Aorta (tissue), 5 donors: ENCODE results near the gene ANGPTL7. TPM values are rescaled to one million over a fixed set of nuclear protein-coding genes. Genes with fewer than 3 reads are reported as not detected.

Source experiments
- ATAC-seq: fragments of 200-7000 bp; cut with Tn5 transposase; one replicate; pipeline ENCODE4 v1.9.1; 2022; ENCODE audit warnings: moderate library complexity; ENCODE audit not compliant: low FRiP score
- DNase-seq, 2 donors: peaks; one replicate each; pipeline ENCODE4 v3.0.0-alpha.2; 2020
- H3K27ac ChIP-seq, 2 donors: one replicate each; pipeline ENCODE4 v1.5.1; 2013; ENCODE audit warnings: low read length in 2 of 2, mild to moderate bottlenecking in 2 of 2, moderate library complexity in 2 of 2, control low read depth in 1 of 2, inconsistent platforms in 1 of 2, low read depth in 1 of 2
- H3K27me3 ChIP-seq, 2 donors: one replicate each; pipeline ENCODE4 v1.6.1; 2013; ENCODE audit warnings: control low read depth in 1 of 2, low read length in 1 of 2, mild to moderate bottlenecking in 1 of 2, moderate library complexity in 1 of 2; ENCODE audit not compliant: insufficient read depth in 2 of 2, control insufficient read depth in 1 of 2
- H3K36me3 ChIP-seq, 2 donors: one replicate each; pipeline ENCODE4 v1.6.1; 2013; ENCODE audit warnings: control low read depth in 1 of 2, low read length in 1 of 2, mild to moderate bottlenecking in 1 of 2; ENCODE audit not compliant: insufficient read depth in 2 of 2, control insufficient read depth in 1 of 2
- H3K4me1 ChIP-seq, 2 donors: one replicate each; pipeline ENCODE4 v1.6.1; 2013; ENCODE audit warnings: low read length in 2 of 2, control low read depth in 1 of 2, mild to moderate bottlenecking in 1 of 2, moderate library complexity in 1 of 2; ENCODE audit not compliant: insufficient read depth in 2 of 2, control insufficient read depth in 1 of 2
- H3K4me3 ChIP-seq, 2 donors: one replicate each; pipeline ENCODE4 v1.5.1; 2013; ENCODE audit warnings: low read length in 2 of 2, control low read depth in 1 of 2, mild to moderate bottlenecking in 1 of 2
- H3K9me3 ChIP-seq: one replicate; pipeline ENCODE4 v1.6.1; 2013; ENCODE audit warnings: mild to moderate bottlenecking, low read length; ENCODE audit not compliant: control insufficient read depth
- WGBS, 2 donors: extraction: QIAGEN DNeasy Blood & Tissue Kit; methylation state at CpG; one replicate each; pipeline ENCODE4 v1.1.7; 2013; 5-methylcytosine and 5-hydroxymethylcytosine counted together
- intact Hi-C, 2 donors: fragments of 100-400 bp; cut with DNase I; formaldehyde crosslinking; loops; one replicate each; pipeline versions ENCODE4 v1.14.2 to v1.15.0; 2022
- polyA plus RNA-seq, 2 donors: library from polyadenylated mRNA; stranded (reverse); fragments of 200-250 nt; gene quantifications; one replicate each; pipeline ENCODE4 v1.2.3, GENCODE V29; 2013
- total RNA-seq, 2 donors: library from RNA; stranded (reverse); fragmentation: NEBNext Ultra II Directional; extraction: Animal tissue kit (Norgen Biotek cat#: 25700); gene quantifications; one replicate each; pipeline ENCODE4 v1.2.1, GENCODE V29; 2021
- donor health status: healthy with polysubstance abuse.
- donor health status: Bipolar disorder and iron deficiency.
- donor health status: DM: no; HTN: no; CAD: no.
- donor health status: DM: no; HTN: no; CAD: no.
- donor health status: DM: yes; HTN: yes; CAD: no.

Gene ANGPTL7
- total and polyA plus RNA-seq, 4 donors = 7.1 to 19.1 (median 10.8) TPM; not detected in 1

GRCh38 chr1:11227106-11228077, 38.2 kb downstream of the ANGPTL7 start:
- WGBS, 2 donors = 88 to 90% methylated on average over 10 of the region's 10 CpGs
- peaks cover 2 to 15% of the 10 kb centered on the region in 2 donors for H3K36me3 ChIP-seq
- no peak for ATAC-seq

DNA sequence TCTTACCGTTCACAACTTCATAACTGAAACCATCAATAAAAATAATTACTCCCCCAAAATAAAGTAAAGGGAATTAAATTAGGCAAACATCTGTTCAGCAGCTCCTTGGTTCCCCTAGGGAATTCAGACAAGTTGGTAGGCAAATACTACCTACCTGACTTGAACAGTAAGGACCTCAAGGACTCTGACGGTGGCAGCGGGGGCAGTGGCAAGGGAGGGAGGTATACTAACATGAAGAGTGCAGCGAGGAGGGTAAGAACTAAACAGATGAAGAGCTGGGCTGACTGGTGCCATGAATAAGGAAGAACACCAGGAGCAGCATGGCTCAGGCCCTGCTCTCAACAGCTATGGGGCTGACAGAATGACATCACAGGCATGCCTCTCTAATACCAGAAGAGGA, 40.0 kb downstream of the ANGPTL7 start:
- H3K9me3 ChIP-seq = no peaks in the 10 kb centered on the region
- WGBS, 2 donors = 90 to 96% methylated on average over 4 of the region's 4 CpGs
- no peak overlapping the region for H3K4me3 ChIP-seq
- intact Hi-C loops = no loop called here
- no peak overlapping the region for H3K27ac ChIP-seq
- ATAC-seq = no peak
- H3K27me3 ChIP-seq = no peaks in the 10 kb centered on the region
- H3K36me3 ChIP-seq = peaks cover 6 to 20% of the 10 kb centered on the region in 2 donors
- DNase-seq = no peak
- H3K4me1 ChIP-seq = no peaks in the 10 kb centered on the region

More at GRCh38 chr1:11227106-11228077, 38.2 kb downstream of the ANGPTL7 start:
- H3K9me3 ChIP-seq = no peaks in the 10 kb centered on the region
- DNase-seq = no peak
- no peak overlapping the region for H3K4me3 ChIP-seq
- intact Hi-C loops = no loop called here
- no peaks in the 10 kb centered on the region for H3K27me3 ChIP-seq
- no peaks in the 10 kb centered on the region for H3K4me1 ChIP-seq
- H3K27ac ChIP-seq = no peak overlapping the region

- DNase-seq = no peak
- intact Hi-C loops = no loop called here
- no peak for ATAC-seq
- Histone ChIP-seq H3K27me3 (no peaks in the 10 kb centered on the region), H3K4me3 (no peak overlapping the region), H3K27ac (no peak overlapping the region), H3K36me3 (peaks cover 7 to 32% of the 10 kb centered on the region in 2 donors), H3K9me3 (no peaks in the 10 kb centered on the region), H3K4me1 (no peaks in the 10 kb centered on the region)
- 93 to 98% methylated on average over 2 of the region's 2 CpGs for WGBS, 2 donors
Observed at GRCh38 chr1:11233208-11233607, 44.1 kb downstream of the ANGPTL7 start.

DNA sequence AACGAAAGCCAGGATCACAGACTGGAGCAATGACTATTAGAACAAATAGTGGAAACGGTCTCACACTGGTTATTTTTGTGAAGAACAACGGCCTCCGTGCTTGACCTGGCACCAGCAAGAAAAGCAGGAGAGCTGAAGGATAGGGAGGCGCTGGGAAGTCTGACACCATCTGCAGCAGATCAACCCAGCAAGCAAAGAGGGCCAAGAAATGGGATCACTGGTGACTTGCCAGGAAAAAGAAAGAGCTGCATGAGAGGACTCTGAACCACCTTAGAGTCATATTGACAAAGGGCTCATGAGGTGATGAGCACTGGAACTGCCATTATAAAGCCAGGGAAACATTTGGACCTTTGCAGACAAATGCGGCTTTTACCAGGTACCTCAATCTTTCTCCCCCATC, 48.2 kb downstream of the ANGPTL7 start:
- DNase-seq (no peak), ATAC-seq (no peak)
- H3K27me3 ChIP-seq = no peaks in the 10 kb centered on the region
- no peak overlapping the region for H3K27ac ChIP-seq
- H3K36me3 ChIP-seq = peaks cover 5 to 23% of the 10 kb centered on the region in 2 donors
- H3K4me3 ChIP-seq = no peak overlapping the region
- H3K9me3 ChIP-seq = no peaks in the 10 kb centered on the region
- intact Hi-C loops = no loop called here
- no peaks in the 10 kb centered on the region for H3K4me1 ChIP-seq
- 61 to 64% methylated on average over 6 of the region's 6 CpGs for WGBS, 2 donors

- H3K4me1 ChIP-seq = no peaks in the 10 kb centered on the region
- H3K4me3 ChIP-seq = no peak overlapping the region
- no peaks in the 10 kb centered on the region for H3K27me3 ChIP-seq
- H3K27ac ChIP-seq = no peak overlapping the region
- H3K9me3 ChIP-seq = no peaks in the 10 kb centered on the region
- WGBS, 2 donors = 92 to 93% methylated on average over 7 of the region's 7 CpGs
- H3K36me3 ChIP-seq = peaks cover 5 to 25% of the 10 kb centered on the region in 2 donors
- ATAC-seq = no peak
- no peak for DNase-seq
- intact Hi-C loops = no loop called here
Observed at GRCh38 chr1:11238311-11238710, 49.2 kb downstream of the ANGPTL7 start.

GRCh38 chr1:11245248-11245647, 56.1 kb downstream of the ANGPTL7 start:
- H3K27ac ChIP-seq = no peak overlapping the region
- intact Hi-C loops = no loop called here
- no peak for ATAC-seq
- H3K4me1 ChIP-seq = no peaks in the 10 kb centered on the region
- H3K9me3 ChIP-seq = no peaks in the 10 kb centered on the region
- peaks cover 6 to 11% of the 10 kb centered on the region in 2 donors for H3K36me3 ChIP-seq
- no peak for DNase-seq
- WGBS, 2 donors = 87 to 90% methylated on average over 3 of the region's 3 CpGs
- H3K27me3 ChIP-seq = no peaks in the 10 kb centered on the region
- no peak overlapping the region for H3K4me3 ChIP-seq

Other genes with a start within 250 kb of the ANGPTL7 start
- 100 to 1,000 TPM; 124 to 128 TPM for gene TARDBP, start 176.7 kb upstream of the ANGPTL7 start, total RNA-seq
- gene TARDBP, start 176.7 kb upstream of the ANGPTL7 start, polyA plus RNA-seq = 100 to 1,000 TPM; 126 to 131 TPM
- gene MASP2, start 142.1 kb upstream of the ANGPTL7 start, total RNA-seq = not detected
- gene MASP2, start 142.1 kb upstream of the ANGPTL7 start, polyA plus RNA-seq = under 1 TPM in 1 of 2 donors, not detected in 1; 0.05 TPM
- gene SRM, start 129.3 kb upstream of the ANGPTL7 start, total RNA-seq = 10 to 100 TPM; 48.9 to 71.2 TPM
- gene SRM, start 129.3 kb upstream of the ANGPTL7 start, polyA plus RNA-seq = 10 to 100 TPM; 67.5 to 88.7 TPM
- 10 to 100 TPM; 45.3 to 53.8 TPM for gene EXOSC10, start 89.5 kb upstream of the ANGPTL7 start, total RNA-seq
- 10 to 100 TPM; 16.9 to 90.5 TPM for gene EXOSC10, start 89.5 kb upstream of the ANGPTL7 start, polyA plus RNA-seq
- 10 to 100 TPM; 29.8 to 31.8 TPM for gene MTOR, start 73.2 kb downstream of the ANGPTL7 start, total RNA-seq
- gene MTOR, start 73.2 kb downstream of the ANGPTL7 start, polyA plus RNA-seq = 10 to 100 TPM in 1 of 2 donors, 1 to 10 TPM in 1; 7.5 to 15.9 TPM
- gene UBIAD1, start 83.8 kb downstream of the ANGPTL7 start, total RNA-seq = 1 to 10 TPM; 8.9 to 10.0 TPM
- 1 to 10 TPM; 4.6 to 8.5 TPM for gene UBIAD1, start 83.8 kb downstream of the ANGPTL7 start, polyA plus RNA-seq